ENCODE data around the gene LILRB5. TPM values are rescaled to one million over a fixed set of nuclear protein-coding genes. Genes with fewer than 3 reads are reported as not detected.

The LILRB5 gene
- total RNA-seq, 1 experiment from 2014 or later: not detected

- Histone ChIP-seq H3K36me3 (ENCODE audit: low read depth) (peaks cover 22% of the 10 kb centered on the region), H3K4me2 (peak overlapping the region; percentile 50), H3K4me1 (replicated peaks; ENCODE audit: insufficient read depth) (peaks cover 34% of the 10 kb centered on the region), H3K27ac (peak overlapping the region; percentile 60), H4K20me1 (ENCODE audit: insufficient read depth) (peaks cover 48% of the 10 kb centered on the region), H2AFZ (no peak overlapping the region), H3F3A (ENCODE audit: insufficient read depth, low read depth) (peaks cover 57% of the 10 kb centered on the region), H3K27me3 (ENCODE audit: insufficient read depth, low read depth) (no peaks in the 10 kb centered on the region), H3K9me2 (ENCODE audit: insufficient read depth) (no peaks in the 10 kb centered on the region), H3K4me3 (no peak overlapping the region), H3K79me2 (ENCODE audit: low read depth) (peaks cover 20% of the 10 kb centered on the region), H3K9me3 (ENCODE audit: insufficient read depth, low read depth) (no peaks in the 10 kb centered on the region)
- intact Hi-C loops (cut with micrococcal nuclease; ENCODE audit: unreplicated experiment): no loop called here
- CTCF ChIA-PET: interaction anchor here (0.5 kb wide), 1 partner anchor 117 kb away, joined by 3 read pairs; no protein-coding TSS in a partner anchor
- POLR2A ChIA-PET (ENCODE audit: unreplicated experiment): interaction anchor here (0.6 to 0.7 kb wide), 3 partner anchors 51 to 405 kb away, joined by 3 to 9 read pairs (median 3); no protein-coding TSS in a partner anchor
- no TSS peak for BruUV-seq (replicated peaks)
- DNase-seq: peak; percentile 95 to 96
- no peak for TF ChIP-seq CTCF (conservative IDR thresholded peaks at IDR 0.05)
- no peak for TF ChIP-seq EZH2 (IDR thresholded peaks at IDR 0.05; ENCODE audit: low read depth)
Measured at GRCh38 chr19:54209811-54210494, 47.1 kb downstream of the LILRB5 start.

- BruUV-seq (replicated peaks): no TSS peak
- DNase-seq: peak; percentile 25 to 53
- POLR2A ChIA-PET (ENCODE audit: unreplicated experiment): interaction anchor here (0.6 to 0.7 kb wide), 2 partner anchors 50 to 400 kb away, joined by 3 to 9 read pairs; no protein-coding TSS in a partner anchor
- Histone ChIP-seq H3K4me3 (no peak overlapping the region), H3K4me1 (replicated peaks; ENCODE audit: insufficient read depth) (peaks cover 41% of the 10 kb centered on the region), H3K36me3 (ENCODE audit: low read depth) (peaks cover 29% of the 10 kb centered on the region), H3K79me2 (ENCODE audit: low read depth) (peaks cover 27% of the 10 kb centered on the region), H4K20me1 (ENCODE audit: insufficient read depth) (peaks cover 56% of the 10 kb centered on the region), H2AFZ (no peak overlapping the region), H3K27me3 (ENCODE audit: insufficient read depth, low read depth) (no peaks in the 10 kb centered on the region), H3K9me3 (ENCODE audit: insufficient read depth, low read depth) (no peaks in the 10 kb centered on the region), H3K9me2 (ENCODE audit: insufficient read depth) (no peaks in the 10 kb centered on the region), H3K27ac (peak overlapping the region; percentile 60), H3K4me2 (peak overlapping the region; percentile 50), H3F3A (ENCODE audit: insufficient read depth, low read depth) (peaks cover 64% of the 10 kb centered on the region)
- no peak for TF ChIP-seq CTCF (conservative IDR thresholded peaks at IDR 0.05)
- TF ChIP-seq EZH2 (IDR thresholded peaks at IDR 0.05; ENCODE audit: low read depth): no peak
- CTCF ChIA-PET: interaction anchor here (0.5 kb wide), 1 partner anchor 117 kb away, joined by 3 read pairs; no protein-coding TSS in a partner anchor
- intact Hi-C loops (cut with micrococcal nuclease; ENCODE audit: unreplicated experiment): no loop called here
Measured at GRCh38 chr19:54209058-54209810, 47.8 kb downstream of the LILRB5 start.

- Histone ChIP-seq H3K79me2 (ENCODE audit: low read depth) (peaks cover 32% of the 10 kb centered on the region), H3K27ac (peak overlapping the region; percentile 60; the same call in 1 of the 2 replicates), H3K9me3 (ENCODE audit: insufficient read depth, low read depth) (no peaks in the 10 kb centered on the region), H3K4me3 (no peak overlapping the region), H3K4me2 (peak overlapping the region; percentile 50; the same call in 1 of the 2 replicates), H2AFZ (no peak overlapping the region), H3K36me3 (ENCODE audit: low read depth) (peaks cover 34% of the 10 kb centered on the region), H3K9me2 (ENCODE audit: insufficient read depth) (no peaks in the 10 kb centered on the region), H3K27me3 (ENCODE audit: insufficient read depth, low read depth) (no peaks in the 10 kb centered on the region), H4K20me1 (ENCODE audit: insufficient read depth) (peaks cover 61% of the 10 kb centered on the region), H3K4me1 (replicated peaks; ENCODE audit: insufficient read depth) (peaks cover 46% of the 10 kb centered on the region), H3F3A (ENCODE audit: insufficient read depth, low read depth) (peaks cover 69% of the 10 kb centered on the region)
- no TSS peak for BruUV-seq (replicated peaks)
- CTCF ChIA-PET: no interaction called here
- DNase-seq: peak in 1 of 2 experiments; percentile 49
- TF ChIP-seq EZH2 (IDR thresholded peaks at IDR 0.05; ENCODE audit: low read depth): no peak
- TF ChIP-seq CTCF (conservative IDR thresholded peaks at IDR 0.05): no peak
- POLR2A ChIA-PET (ENCODE audit: unreplicated experiment): no interaction called here
- intact Hi-C loops (cut with micrococcal nuclease; ENCODE audit: unreplicated experiment): no loop called here
Measured at GRCh38 chr19:54208784-54209057, 48.4 kb downstream of the LILRB5 start.

All from PC-9 (cell line).